Measurements from ENCODE around the gene HPN. TPM values are rescaled to one million over a fixed set of nuclear protein-coding genes. Genes with fewer than 3 reads are reported as not detected.
"Not testable (repeated sequence)": the region's sequence is repeated elsewhere in the genome, so short reads cannot be mapped to it uniquely, and the experiment has no call there.

Gene HPN
- total and polyA plus RNA-seq, 7 donors, result 1.6 to 17.7 (median 5.2) TPM

DNA sequence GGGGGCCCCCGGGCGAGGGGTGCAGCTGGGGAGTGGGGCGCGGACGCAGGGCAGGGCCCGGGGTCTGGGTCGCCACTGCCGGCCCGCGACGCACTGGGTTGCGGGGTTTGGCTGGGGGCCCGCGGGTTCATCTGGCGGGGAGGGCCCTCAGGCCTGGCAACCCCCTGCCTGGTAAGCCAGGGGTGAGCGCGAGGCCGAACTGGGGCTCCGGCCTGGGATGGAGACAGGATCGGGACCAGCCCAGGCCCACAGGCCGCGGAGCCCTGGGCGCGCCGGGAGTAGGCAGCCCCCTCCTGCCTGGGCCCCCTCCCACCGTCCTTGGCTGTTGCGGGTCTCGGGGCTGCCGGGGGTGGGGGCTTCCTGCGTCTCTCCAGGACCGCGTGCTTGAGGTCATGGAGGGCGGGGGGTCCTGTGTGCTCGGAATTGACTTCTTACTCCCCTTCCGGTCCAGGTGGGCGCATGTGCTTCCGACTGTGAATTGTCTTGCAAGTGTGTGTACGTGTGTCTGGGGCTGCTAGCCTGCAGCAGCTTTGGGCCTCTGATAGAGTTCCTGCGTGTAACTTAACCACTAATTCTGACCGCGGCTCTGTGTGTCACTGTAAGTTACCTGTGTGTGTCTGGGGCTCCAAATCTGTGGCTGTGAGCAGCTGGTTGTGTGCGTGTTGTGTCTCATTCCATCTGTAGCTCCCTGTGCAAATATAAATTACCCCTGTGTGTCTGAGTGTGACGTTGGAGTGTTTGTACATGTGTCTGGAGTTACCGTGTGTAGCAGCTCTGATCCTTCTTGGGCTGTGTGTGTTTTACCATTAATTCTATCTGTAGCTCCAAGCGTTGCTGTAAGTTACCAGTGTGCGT is 40.6 kb upstream of the HPN start:
- no peaks in the 10 kb centered on the region for H3K27me3 ChIP-seq (ENCODE audit: insufficient read depth in 3 of 3, low read length in 2 of 3)
- peak overlapping the region; percentile 94 for H3K27ac ChIP-seq
- H3K36me3 ChIP-seq (ENCODE audit: insufficient read depth in 1 of 2, low read depth in 1 of 2), result peaks cover 0 to 10% of the 10 kb centered on the region in 2 donors
- H3K4me1 ChIP-seq, result peaks cover 15% of the 10 kb centered on the region
- peak overlapping the region; percentile 94 for H3K4me3 ChIP-seq
- TF ChIP-seq, protein P1, sequence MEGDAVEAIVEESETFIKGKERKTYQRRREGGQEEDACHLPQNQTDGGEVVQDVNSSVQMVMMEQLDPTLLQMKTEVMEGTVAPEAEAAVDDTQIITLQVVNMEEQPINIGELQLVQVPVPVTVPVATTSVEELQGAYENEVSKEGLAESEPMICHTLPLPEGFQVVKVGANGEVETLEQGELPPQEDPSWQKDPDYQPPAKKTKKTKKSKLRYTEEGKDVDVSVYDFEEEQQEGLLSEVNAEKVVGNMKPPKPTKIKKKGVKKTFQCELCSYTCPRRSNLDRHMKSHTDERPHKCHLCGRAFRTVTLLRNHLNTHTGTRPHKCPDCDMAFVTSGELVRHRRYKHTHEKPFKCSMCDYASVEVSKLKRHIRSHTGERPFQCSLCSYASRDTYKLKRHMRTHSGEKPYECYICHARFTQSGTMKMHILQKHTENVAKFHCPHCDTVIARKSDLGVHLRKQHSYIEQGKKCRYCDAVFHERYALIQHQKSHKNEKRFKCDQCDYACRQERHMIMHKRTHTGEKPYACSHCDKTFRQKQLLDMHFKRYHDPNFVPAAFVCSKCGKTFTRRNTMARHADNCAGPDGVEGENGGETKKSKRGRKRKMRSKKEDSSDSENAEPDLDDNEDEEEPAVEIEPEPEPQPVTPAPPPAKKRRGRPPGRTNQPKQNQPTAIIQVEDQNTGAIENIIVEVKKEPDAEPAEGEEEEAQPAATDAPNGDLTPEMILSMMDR (IDR thresholded peaks at IDR 0.05), result no peak
- ATAC-seq (peak in 3 of 4 donors; percentile 19 to 30 (median 27)), DNase-seq (peak in 1 of 2 donors; percentile 63)
- 7 to 21% (median 11%) methylated on average over 29 to 46 of the region's 46 CpGs for WGBS, 3 donors
- no peaks in the 10 kb centered on the region for H3K9me3 ChIP-seq
- intact Hi-C loops (cut with DNase I), result no loop called here

DNA sequence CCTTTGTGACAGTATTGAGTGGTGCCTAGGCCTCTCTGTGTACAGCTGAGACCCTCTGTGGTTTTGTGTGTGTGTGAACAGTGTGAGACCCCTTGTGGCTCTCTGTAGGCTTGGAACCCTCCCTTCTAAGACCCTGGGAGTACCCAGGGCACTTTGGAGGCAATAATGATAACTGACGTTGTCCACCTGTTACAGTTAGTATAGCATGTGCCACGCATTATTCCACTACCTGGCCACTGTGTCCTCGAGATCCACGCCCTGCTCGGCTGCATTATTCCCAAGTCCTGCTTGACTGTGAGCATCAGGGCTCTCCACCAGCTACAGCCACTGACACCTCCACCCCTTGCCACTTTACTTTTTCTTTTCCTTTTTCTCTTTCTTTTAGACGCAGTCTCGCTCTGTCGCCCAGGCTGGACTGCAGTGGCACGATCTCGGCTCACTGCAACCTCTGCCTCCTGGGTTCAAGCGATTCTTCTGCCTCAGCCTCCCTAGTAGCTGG is 39.4 kb upstream of the HPN start:
- no peaks in the 10 kb centered on the region for H3K27me3 ChIP-seq (ENCODE audit: insufficient read depth in 3 of 3, low read length in 2 of 3)
- 84 to 90% (median 87%) methylated on average over 11 of the region's 11 CpGs for WGBS, 3 donors
- intact Hi-C loops (cut with DNase I), result no loop called here
- H3K27ac ChIP-seq, result peak overlapping the region; percentile 94
- peaks cover 15% of the 10 kb centered on the region for H3K4me1 ChIP-seq
- TF ChIP-seq, protein P1 (IDR thresholded peaks at IDR 0.05), result no peak
- ATAC-seq (no peak), DNase-seq (peak in 1 of 2 donors; percentile 29)
- H3K4me3 ChIP-seq, result peak overlapping the region; percentile 94
- no peaks in the 10 kb centered on the region for H3K9me3 ChIP-seq
- H3K36me3 ChIP-seq (ENCODE audit: insufficient read depth in 1 of 2, low read depth in 1 of 2), result peaks cover 0 to 14% of the 10 kb centered on the region in 2 donors

DNA sequence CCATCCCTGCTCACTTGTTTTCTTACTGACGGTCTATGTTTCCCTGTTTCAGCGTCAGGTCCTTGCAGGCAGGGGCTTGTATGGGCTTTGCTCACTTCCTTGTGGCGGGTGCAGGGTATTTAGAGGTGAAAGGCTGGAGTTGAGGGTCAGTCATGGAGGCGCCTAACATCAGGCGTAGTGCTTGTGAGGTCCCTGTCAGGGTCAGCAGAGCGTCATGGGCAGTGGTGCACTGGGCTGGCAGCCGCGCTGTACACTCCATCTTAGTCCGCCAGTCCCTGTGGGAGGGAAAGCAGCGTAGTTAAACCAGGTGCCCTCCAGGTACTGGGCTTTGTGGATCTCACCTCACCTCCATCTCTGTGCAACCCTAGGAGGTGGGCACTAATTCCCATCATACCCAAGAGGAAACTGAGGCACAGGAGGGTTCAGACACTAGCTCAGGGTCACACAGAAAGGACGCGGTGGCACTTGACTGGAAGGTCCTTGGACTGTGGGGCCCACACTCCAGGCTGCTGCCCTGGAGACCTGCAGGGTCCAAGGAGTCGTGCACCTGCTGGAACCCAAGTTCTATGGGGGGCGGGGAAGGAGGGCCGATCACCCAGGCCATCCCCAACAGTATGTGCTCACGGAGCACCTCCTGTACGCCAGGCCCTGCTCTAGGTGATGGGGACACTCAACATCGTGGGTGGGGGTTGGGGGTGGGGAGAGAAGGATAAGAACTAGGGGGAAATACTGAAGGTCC is 36.8 kb upstream of the HPN start:
- Histone ChIP-seq H3K27me3 (ENCODE audit: insufficient read depth in 3 of 3, low read length in 2 of 3) (no peaks in the 10 kb centered on the region), H3K36me3 (ENCODE audit: insufficient read depth in 1 of 2, low read depth in 1 of 2) (peaks cover 0 to 23% of the 10 kb centered on the region in 2 donors), H3K4me3 (no peak overlapping the region), H3K4me1 (peaks cover 6% of the 10 kb centered on the region), H3K9me3 (no peaks in the 10 kb centered on the region), H3K27ac (no peak overlapping the region)
- intact Hi-C loops (cut with DNase I), result no loop called here
- 90 to 94% (median 94%) methylated on average over 18 of the region's 18 CpGs for WGBS, 3 donors
- no peak for DNase-seq
- TF ChIP-seq, protein P1 (IDR thresholded peaks at IDR 0.05), result no peak
- no peak for ATAC-seq

DNA sequence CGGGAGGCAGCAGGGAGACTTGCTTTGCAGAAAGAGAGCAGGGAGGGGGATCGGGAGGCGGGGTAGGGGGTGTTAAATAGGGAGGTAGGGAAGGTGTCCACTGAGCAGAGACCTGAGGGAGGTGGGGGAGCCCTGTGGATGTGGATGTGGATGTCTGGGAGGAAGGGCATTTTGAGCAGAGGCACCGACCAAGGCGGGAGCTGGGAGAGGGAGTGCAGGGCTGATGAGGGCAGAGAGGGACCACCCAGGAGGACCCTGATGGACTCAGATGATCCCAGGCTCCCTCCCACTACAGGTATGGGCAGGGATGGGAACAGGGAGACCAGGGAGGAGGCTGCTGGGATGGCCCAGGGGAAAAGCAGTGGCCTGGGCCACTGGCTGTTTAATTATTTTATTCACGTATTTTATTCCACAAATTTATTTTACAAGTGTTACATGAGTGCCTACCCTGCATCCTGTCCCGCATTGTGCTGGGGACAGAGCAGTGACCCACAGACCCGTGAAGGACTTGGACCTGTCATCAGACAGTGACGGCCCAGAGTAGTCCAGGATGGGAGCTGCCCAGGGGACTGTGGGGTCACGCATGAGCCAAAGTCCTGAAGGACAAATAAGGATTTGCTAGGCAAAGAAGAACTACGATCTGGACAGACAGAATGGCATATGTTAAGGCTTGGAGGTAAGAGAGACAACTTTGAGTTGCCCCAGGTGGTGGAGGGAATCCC is 36.1 kb upstream of the HPN start:
- no peak overlapping the region for H3K27ac ChIP-seq
- peaks cover 6% of the 10 kb centered on the region for H3K4me1 ChIP-seq
- H3K36me3 ChIP-seq (ENCODE audit: insufficient read depth in 1 of 2, low read depth in 1 of 2), result peaks cover 0 to 31% of the 10 kb centered on the region in 2 donors
- no peaks in the 10 kb centered on the region for H3K9me3 ChIP-seq
- DNase-seq, result no peak
- intact Hi-C loops (cut with DNase I), result no loop called here
- H3K27me3 ChIP-seq (ENCODE audit: insufficient read depth in 3 of 3, low read length in 2 of 3), result no peaks in the 10 kb centered on the region
- WGBS, 3 donors, result 80 to 87% (median 85%) methylated on average over 11 of the region's 11 CpGs
- TF ChIP-seq, protein P1 (IDR thresholded peaks at IDR 0.05), result no peak
- H3K4me3 ChIP-seq, result no peak overlapping the region
- no peak for ATAC-seq

DNA sequence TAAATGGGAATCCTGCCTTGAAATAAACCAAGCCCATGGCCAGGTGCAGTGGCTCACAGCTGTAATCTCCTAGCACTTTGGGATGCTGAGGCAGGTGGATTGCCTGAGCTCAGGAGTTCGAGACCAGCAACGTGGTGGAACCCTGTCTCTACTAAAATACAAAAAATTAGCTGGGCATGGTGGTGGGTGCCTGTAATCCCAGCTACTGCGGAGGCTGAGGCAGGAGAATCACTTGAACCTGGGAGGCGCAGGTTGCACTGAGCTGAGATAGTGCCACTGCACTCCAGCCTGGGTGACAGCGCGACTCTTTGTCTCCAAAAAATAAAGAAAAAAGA is 35.5 kb upstream of the HPN start:
- H3K27ac ChIP-seq; H3K4me1 ChIP-seq; H3K4me3 ChIP-seq; ATAC-seq; intact Hi-C loops (cut with DNase I); H3K9me3 ChIP-seq; H3K27me3 ChIP-seq (ENCODE audit: insufficient read depth in 3 of 3, low read length in 2 of 3): not testable (repeated sequence)
- DNase-seq, result peak in 1 of 2 donors; percentile 2
- WGBS, 3 donors, result 94 to 95% (median 95%) methylated on average over 6 of the region's 6 CpGs
- peaks cover 0 to 36% of the 10 kb centered on the region in 2 donors for H3K36me3 ChIP-seq (ENCODE audit: insufficient read depth in 1 of 2, low read depth in 1 of 2)
